IPS DF 6.9 (cell line): ENCODE measurements around the gene LCN10.

Experiments
- DNase-seq: peaks from one replicate; pipeline ENCODE4 v3.0.0-alpha.2; 2013; ENCODE audit warnings: low read depth, low spot score
- H3K27ac ChIP-seq: one replicate; pipeline ENCODE4 v1.5.1; 2013; ENCODE audit warnings: low read length, control low read depth
- H3K27me3 ChIP-seq: 2 replicates; pipeline ENCODE4 v1.6.1; 2013; ENCODE audit warnings: mild to moderate bottlenecking, low read length; ENCODE audit not compliant: control insufficient read depth, insufficient read depth
- H3K36me3 ChIP-seq: 2 replicates; pipeline ENCODE4 v1.6.1; 2013; ENCODE audit warnings: low read length; ENCODE audit not compliant: control insufficient read depth, insufficient read depth
- H3K4me1 ChIP-seq: 2 replicates; pipeline ENCODE4 v1.6.1; 2013; ENCODE audit warnings: low read length; ENCODE audit not compliant: control insufficient read depth, insufficient read depth
- H3K4me3 ChIP-seq: 2 replicates; pipeline ENCODE4 v1.5.1; 2013; ENCODE audit warnings: mild to moderate bottlenecking, low read length
- H3K9me3 ChIP-seq: 2 replicates; pipeline ENCODE4 v1.6.1; 2013; ENCODE audit warnings: low read length, inconsistent platforms; ENCODE audit not compliant: control insufficient read depth, insufficient read depth
- WGBS: extraction: QIAGEN DNeasy Blood & Tissue Kit; methylation state at CpG from one replicate; pipeline ENCODE4 v1.1.7; 2013; ENCODE audit warnings: mixed read lengths, missing lambda C conversion rate; ENCODE audit not compliant: insufficient read length, insufficient coverage; 5-methylcytosine and 5-hydroxymethylcytosine counted together

The LCN10 gene

DNA sequence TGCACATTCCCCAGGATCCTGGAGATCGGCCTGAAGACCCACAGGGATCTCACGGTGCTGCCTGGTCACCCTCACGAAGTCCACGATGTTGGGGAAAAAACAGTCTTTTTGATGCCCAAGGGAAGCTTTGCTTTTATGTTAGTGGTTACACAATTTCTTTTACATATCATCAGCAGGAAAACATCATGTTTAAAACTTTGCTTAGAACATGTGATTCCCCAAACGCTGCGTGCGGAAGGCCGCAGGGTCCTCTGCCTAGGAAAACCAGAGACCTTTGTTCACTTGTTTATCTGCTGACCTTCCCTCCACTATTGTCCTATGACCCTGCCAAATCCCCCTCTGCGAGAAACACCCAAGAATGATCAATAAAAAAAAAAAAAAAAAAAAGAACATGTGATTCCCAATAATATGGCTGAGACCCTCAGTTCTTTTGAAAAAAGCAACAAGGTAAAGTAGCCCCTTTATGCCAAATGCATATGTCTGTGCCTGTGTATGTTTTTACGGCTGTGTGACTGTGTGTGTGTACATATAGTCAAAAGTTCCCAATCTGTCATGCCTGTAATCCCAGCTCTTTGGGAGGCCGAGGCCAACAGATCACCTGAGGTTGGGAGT lies 44.0 kb downstream of the LCN10 start:
- H3K9me3 ChIP-seq = no peaks in the 10 kb centered on the region
- no peak for DNase-seq
- no peaks in the 10 kb centered on the region for H3K36me3 ChIP-seq
- H3K4me1 ChIP-seq = peaks cover 7% of the 10 kb centered on the region; the same call in 1 of the 2 replicates
- H3K4me3 ChIP-seq = no peak overlapping the region
- no CpG with 5 or more reads among the region's 11 CpGs for WGBS
- H3K27ac ChIP-seq = no peak overlapping the region
- H3K27me3 ChIP-seq = no peaks in the 10 kb centered on the region

DNA sequence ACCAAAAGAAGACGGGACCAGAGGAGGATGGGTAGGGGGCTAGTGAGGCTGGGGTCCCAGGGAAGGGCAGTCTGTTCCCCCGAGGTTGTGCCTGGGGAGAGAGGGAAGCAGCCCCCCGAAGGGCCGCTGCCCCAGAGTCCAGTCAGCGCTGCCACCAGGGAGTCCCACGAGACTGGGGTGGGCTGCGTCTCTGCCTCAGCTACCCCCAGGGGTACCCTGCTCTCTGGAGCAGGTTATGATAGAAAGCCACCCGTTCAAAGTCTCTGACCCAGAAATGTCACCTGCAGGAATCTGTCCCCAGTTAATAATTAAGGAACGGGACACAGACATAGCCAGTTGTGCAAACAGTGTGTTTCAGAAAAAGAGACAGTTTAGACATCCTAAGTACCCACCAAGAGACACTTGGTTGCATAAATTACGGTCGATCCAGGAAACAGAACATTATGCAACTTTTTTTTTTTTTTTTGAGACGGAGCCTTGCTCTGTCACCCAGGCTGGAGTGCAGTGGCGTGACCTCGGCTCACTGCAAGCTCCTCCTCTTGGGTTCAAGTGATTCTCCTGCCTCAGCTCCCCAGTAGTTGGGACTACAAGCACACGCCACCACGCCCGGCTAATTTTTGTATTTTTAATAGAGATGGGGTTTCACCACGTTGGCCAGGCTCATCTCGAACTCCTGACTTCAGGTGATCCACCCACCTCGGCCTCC lies 44.8 kb downstream of the LCN10 start:
- no peak overlapping the region for H3K27ac ChIP-seq
- H3K4me3 ChIP-seq = no peak overlapping the region
- no peaks in the 10 kb centered on the region for H3K36me3 ChIP-seq
- H3K27me3 ChIP-seq = no peaks in the 10 kb centered on the region
- no peaks in the 10 kb centered on the region for H3K9me3 ChIP-seq
- H3K4me1 ChIP-seq = peaks cover 7% of the 10 kb centered on the region; the same call in 1 of the 2 replicates
- WGBS = no CpG with 5 or more reads among the region's 20 CpGs
- DNase-seq = no peak

DNA sequence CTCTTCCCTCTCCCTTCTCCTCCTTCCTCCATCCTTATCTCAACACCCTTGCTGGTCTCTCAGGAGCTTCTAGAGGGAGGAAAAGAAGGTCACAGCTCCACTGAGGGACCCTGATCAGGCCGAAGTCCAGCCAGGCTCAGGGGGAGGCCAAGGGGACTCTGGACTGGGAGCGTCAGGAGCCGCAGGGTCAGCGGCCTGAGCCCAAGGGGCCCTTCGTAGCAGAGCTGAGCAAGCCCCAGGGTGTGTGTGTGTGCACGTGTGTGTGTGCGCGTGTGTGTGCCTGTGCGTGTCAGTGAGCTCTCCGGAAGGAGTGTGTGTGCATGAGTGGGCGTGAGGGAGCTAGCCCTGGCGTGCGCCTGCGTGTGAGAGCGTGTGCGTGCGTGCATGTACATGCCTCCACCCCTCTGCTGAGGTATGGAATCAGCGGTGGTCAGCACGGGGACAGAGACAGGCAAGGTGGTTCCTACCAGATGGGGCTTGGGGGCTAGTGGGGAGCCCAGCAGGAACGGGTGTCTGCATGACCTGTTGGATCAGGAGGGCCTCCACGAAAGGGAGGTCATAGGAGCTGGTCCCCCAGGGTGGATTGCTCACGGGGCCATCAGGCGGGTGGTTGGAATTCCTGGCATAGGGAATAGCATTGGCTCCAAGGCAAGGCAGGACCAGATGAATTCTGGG lies 45.5 kb downstream of the LCN10 start:
- H3K27ac ChIP-seq = no peak overlapping the region
- H3K9me3 ChIP-seq = no peaks in the 10 kb centered on the region
- DNase-seq = no peak
- H3K27me3 ChIP-seq = no peaks in the 10 kb centered on the region
- no peaks in the 10 kb centered on the region for H3K36me3 ChIP-seq
- H3K4me1 ChIP-seq = peaks cover 7% of the 10 kb centered on the region; the same call in 1 of the 2 replicates
- no peak overlapping the region for H3K4me3 ChIP-seq
- no CpG with 5 or more reads among the region's 23 CpGs for WGBS

DNA sequence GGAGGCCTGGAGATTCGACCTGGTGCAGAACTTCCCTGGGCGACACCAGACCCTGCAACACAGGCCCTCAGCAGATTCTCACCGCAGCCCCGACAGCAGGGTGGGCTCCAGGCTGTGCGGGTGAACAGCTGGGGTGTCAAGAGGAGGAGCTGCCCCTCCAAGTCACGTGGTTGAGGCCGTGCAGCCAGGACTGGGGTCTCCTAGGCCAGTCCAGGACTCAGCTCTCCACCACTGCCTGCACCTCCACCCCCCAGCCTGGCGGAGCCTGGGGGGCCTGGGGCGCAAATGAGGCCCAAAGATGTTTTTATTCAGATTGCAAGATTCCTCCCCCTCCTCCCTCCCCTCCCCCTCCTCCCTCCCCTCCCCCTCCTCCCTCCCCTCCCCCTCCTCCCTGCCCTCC lies 46.2 kb downstream of the LCN10 start:
- H3K9me3 ChIP-seq = no peaks in the 10 kb centered on the region
- no peak for DNase-seq
- no peaks in the 10 kb centered on the region for H3K27me3 ChIP-seq
- no peak overlapping the region for H3K27ac ChIP-seq
- H3K4me1 ChIP-seq = peaks cover 11% of the 10 kb centered on the region
- WGBS = no CpG with 5 or more reads among the region's 9 CpGs
- no peak overlapping the region for H3K4me3 ChIP-seq
- H3K36me3 ChIP-seq = no peaks in the 10 kb centered on the region

DNA sequence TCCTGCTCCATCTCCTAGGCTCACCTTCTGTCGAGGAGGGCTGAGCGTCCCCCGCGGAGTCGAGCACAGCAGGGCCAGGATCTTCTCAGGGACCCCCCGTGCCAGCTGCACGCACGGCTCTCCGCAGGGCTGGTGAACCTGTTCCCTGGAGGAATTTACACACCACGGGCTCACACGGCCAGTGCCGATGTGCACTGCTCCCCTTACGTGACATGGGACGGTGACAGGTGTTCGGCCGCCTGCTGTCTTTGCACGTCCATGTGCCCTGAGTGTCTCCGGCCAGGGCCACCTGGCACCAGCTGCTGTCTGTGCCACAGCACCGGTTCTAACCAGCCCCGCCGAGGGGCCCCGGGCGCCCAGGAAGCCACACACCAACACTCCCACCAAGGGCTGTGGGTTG lies 46.8 kb downstream of the LCN10 start:
- H3K4me3 ChIP-seq = no peak overlapping the region
- H3K9me3 ChIP-seq = no peaks in the 10 kb centered on the region
- no CpG with 5 or more reads among the region's 23 CpGs for WGBS
- no peaks in the 10 kb centered on the region for H3K27me3 ChIP-seq
- DNase-seq = no peak
- no peaks in the 10 kb centered on the region for H3K36me3 ChIP-seq
- no peak overlapping the region for H3K27ac ChIP-seq
- H3K4me1 ChIP-seq = peaks cover 13% of the 10 kb centered on the region

DNA sequence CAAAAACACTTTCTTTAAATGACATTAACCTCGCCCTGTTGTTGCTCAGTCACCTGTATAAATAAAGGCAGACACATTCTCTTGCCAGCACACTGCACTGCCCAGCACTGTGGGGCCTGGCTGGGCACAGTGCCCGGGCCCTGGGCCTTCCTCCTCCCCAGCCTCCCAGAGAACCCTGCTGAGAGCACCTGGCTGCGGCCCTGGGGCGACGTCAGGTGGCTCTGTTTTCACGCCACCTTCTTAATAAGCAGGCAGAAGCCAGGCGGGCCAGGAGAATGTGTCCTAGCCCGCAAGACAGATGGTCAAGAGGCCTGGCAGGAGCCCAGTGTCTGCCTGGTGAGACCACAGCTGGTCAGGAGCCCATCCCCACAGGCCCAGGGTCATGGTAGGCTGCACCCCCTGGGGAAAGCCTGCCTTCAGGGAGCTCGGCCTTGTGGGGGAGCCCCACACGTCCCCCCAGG lies 47.3 kb downstream of the LCN10 start:
- H3K27ac ChIP-seq = no peak overlapping the region
- no CpG with 5 or more reads among the region's 10 CpGs for WGBS
- no peaks in the 10 kb centered on the region for H3K36me3 ChIP-seq
- H3K4me1 ChIP-seq = peaks cover 13% of the 10 kb centered on the region
- no peaks in the 10 kb centered on the region for H3K27me3 ChIP-seq
- H3K9me3 ChIP-seq = no peaks in the 10 kb centered on the region
- H3K4me3 ChIP-seq = no peak overlapping the region
- no peak for DNase-seq

DNA sequence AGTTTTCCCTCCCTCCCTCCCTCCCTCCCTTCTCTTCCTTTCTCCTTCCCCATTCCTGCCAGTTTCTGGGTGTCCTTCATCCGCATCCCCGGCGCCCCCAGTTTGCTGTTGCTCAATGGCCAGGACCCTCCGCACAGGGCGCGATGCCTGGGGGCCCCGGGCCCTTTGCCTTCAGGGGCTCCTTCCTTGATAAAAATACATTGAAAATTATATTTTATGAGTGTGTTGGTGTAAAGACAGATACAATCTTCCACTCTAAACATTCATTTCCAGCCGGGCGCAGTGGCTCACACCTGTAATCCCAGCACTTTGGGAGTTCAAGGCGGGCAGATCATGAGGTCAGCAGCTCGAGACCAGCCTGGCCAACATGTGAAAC lies 47.9 kb downstream of the LCN10 start:
- Histone ChIP-seq H3K36me3 (no peaks in the 10 kb centered on the region), H3K9me3 (no peaks in the 10 kb centered on the region), H3K27me3 (no peaks in the 10 kb centered on the region), H3K27ac (no peak overlapping the region), H3K4me3 (no peak overlapping the region), H3K4me1 (peaks cover 13% of the 10 kb centered on the region)
- DNase-seq = no peak
- WGBS = no CpG with 5 or more reads among the region's 11 CpGs

DNA sequence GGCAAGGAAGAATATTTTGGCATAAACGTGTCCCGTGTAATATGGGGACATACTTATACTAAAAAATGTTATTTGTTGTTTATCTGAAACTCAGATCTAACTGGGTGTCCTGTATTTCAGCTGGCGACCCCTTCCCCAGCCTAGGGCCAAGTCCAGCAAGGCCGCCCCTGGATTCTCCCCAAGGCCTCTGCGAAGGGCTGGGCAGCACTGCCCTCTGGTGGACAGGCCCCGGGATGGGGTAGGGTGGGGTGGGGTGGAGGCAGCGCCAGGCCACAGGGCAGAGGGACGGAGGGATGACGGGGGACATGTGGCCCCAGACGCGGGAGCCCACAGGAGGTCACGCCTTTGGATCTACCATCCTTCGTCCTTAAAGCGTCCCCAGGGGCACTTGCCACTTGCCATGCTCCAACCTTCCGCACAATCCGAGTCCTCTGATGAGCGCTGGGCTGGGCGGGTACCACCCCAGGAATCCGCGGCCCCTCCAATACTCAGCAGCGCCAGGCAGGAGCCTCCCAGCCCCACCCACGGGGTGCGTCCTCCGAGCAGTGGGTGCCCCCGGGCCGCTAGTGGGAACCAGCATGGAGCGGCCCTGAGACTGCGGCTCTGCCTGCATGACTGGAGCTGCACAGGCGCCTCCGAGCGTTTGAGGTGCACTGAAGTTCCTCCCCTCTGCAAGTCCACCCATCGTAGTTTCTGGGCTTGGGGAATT lies 48.4 kb downstream of the LCN10 start:
- peaks cover 13% of the 10 kb centered on the region for H3K4me1 ChIP-seq
- no CpG with 5 or more reads among the region's 32 CpGs for WGBS
- H3K4me3 ChIP-seq = no peak overlapping the region
- DNase-seq = peak; percentile 58
- H3K9me3 ChIP-seq = no peaks in the 10 kb centered on the region
- H3K27me3 ChIP-seq = no peaks in the 10 kb centered on the region
- no peak overlapping the region for H3K27ac ChIP-seq
- no peaks in the 10 kb centered on the region for H3K36me3 ChIP-seq

DNA sequence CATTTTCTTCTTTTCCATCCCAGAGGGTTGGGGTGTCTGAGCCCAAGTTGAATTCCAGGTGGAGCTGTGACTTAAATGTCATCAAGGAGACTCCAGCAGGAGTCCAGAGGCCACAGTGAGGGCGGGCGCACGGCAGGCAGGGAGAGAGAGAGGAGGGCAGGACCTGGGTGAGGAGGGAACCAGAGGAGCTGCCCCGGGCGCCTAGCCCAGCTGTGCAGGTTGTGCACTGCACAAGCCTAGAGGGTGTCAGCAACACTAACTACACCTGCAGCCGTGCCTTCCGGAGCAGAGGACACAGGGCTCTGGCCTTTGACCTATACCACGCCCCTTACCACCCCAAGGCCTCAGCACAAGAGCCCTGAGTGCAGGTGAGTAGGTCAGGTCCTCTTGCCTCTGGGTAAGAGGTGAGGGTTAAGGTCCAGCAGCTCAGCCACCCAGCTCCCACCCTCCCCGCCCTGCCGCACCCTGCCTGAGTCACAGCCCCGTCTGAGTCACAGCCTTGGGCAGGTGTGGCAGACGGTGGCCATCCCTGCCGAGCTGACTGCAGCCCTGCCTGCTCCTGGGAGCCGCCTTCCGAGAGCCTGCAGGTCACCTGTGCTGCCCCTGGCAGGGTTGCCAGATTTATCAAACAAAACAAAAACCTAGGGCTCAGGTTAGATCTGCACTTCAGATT lies 49.1 kb downstream of the LCN10 start:
- no peak overlapping the region for H3K4me3 ChIP-seq
- no peaks in the 10 kb centered on the region for H3K9me3 ChIP-seq
- H3K27ac ChIP-seq = no peak overlapping the region
- no peaks in the 10 kb centered on the region for H3K27me3 ChIP-seq
- DNase-seq = no peak
- H3K36me3 ChIP-seq = no peaks in the 10 kb centered on the region
- peaks cover 13% of the 10 kb centered on the region for H3K4me1 ChIP-seq
- no CpG with 5 or more reads among the region's 15 CpGs for WGBS

DNA sequence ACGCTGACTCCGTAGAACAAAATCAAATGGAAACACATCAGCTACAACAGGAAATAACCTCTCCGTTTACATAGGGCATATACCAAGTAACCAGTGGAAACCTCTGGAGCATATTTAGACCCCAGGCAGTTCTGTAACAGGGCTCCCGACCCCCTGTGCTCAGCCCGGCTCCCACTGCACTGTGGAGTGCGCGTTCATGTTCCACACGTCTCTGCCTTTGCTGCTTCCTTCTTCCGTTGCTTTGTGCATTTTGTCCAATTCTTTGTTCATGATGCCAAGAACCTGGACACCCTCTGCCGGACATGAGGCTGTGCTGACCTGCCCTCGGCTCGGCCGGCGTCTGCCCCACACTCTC lies 49.6 kb downstream of the LCN10 start:
- Histone ChIP-seq H3K36me3 (no peaks in the 10 kb centered on the region), H3K27me3 (no peaks in the 10 kb centered on the region), H3K9me3 (no peaks in the 10 kb centered on the region), H3K4me1 (peaks cover 13% of the 10 kb centered on the region), H3K27ac (no peak overlapping the region), H3K4me3 (no peak overlapping the region)
- no CpG with 5 or more reads among the region's 14 CpGs for WGBS
- no peak for DNase-seq
